ENCODE measurements around the gene FZD2. TPM values are rescaled to one million over a fixed set of nuclear protein-coding genes. Genes with fewer than 3 reads are reported as not detected.

FZD2 gene
- total and polyA plus RNA-seq, 9 donors, result 6.8 to 30.4 (median 25.4) TPM

- Histone ChIP-seq H3K36me3 (ENCODE audit: control insufficient read depth, insufficient read depth, low read length) (no peaks in the 10 kb centered on the region), H3K27me3 (ENCODE audit: control insufficient read depth, insufficient read depth, low read length) (peaks cover 5% of the 10 kb centered on the region), H3K9me3 (replicated peaks; ENCODE audit: control insufficient read depth, low read depth, low read length) (peaks cover 3% of the 10 kb centered on the region), H3K4me1 (ENCODE audit: control insufficient read depth, insufficient read depth, low read length) (peaks cover 29% of the 10 kb centered on the region), H3K27ac (ENCODE audit: low read length) (peak overlapping the region; percentile 25), H3K4me3 (ENCODE audit: low read length) (no peak overlapping the region)
- no CpG with 5 or more reads among the region's 4 CpGs for WGBS (ENCODE audit: insufficient coverage)
- no peak for DNase-seq
These were observed 10.3 kb upstream of the FZD2 start for GRCh38 chr17:44546671-44547606.

GRCh38 chr17:44547625-44548267 is 9.5 kb upstream of the FZD2 start:
- Histone ChIP-seq H3K9me3 (replicated peaks; ENCODE audit: control insufficient read depth, low read depth, low read length) (peaks cover 3% of the 10 kb centered on the region), H3K27ac (ENCODE audit: low read length) (peak overlapping the region; percentile 22), H3K36me3 (ENCODE audit: control insufficient read depth, insufficient read depth, low read length) (no peaks in the 10 kb centered on the region), H3K27me3 (ENCODE audit: control insufficient read depth, insufficient read depth, low read length) (peaks cover 5% of the 10 kb centered on the region), H3K4me3 (ENCODE audit: low read length) (no peak overlapping the region), H3K4me1 (ENCODE audit: control insufficient read depth, insufficient read depth, low read length) (peaks cover 25% of the 10 kb centered on the region)
- WGBS (ENCODE audit: insufficient coverage), result 42% methylated on average over 1 of the region's 4 CpGs
- peak; percentile 81 for DNase-seq

- Histone ChIP-seq H3K9me3 (replicated peaks; ENCODE audit: control insufficient read depth, low read depth, low read length) (peaks cover 3% of the 10 kb centered on the region), H3K4me3 (ENCODE audit: low read length) (no peak overlapping the region), H3K36me3 (ENCODE audit: control insufficient read depth, insufficient read depth, low read length) (no peaks in the 10 kb centered on the region), H3K27ac (ENCODE audit: low read length) (peak overlapping the region; percentile 16), H3K4me1 (ENCODE audit: control insufficient read depth, insufficient read depth, low read length) (peaks cover 16% of the 10 kb centered on the region), H3K27me3 (ENCODE audit: control insufficient read depth, insufficient read depth, low read length) (peaks cover 5% of the 10 kb centered on the region)
- 76% methylated on average over 3 of the region's 3 CpGs for WGBS (ENCODE audit: insufficient coverage)
- no peak for DNase-seq
These were observed 8.7 kb upstream of the FZD2 start for GRCh38 chr17:44548376-44549230.

GRCh38 chr17:44549686-44550085 is 7.6 kb upstream of the FZD2 start:
- H3K9me3 ChIP-seq (replicated peaks; ENCODE audit: control insufficient read depth, low read depth, low read length), result peaks cover 3% of the 10 kb centered on the region
- no peak overlapping the region for H3K4me3 ChIP-seq (ENCODE audit: low read length)
- no peak for DNase-seq
- no peaks in the 10 kb centered on the region for H3K36me3 ChIP-seq (ENCODE audit: control insufficient read depth, insufficient read depth, low read length)
- H3K27ac ChIP-seq (ENCODE audit: low read length), result no peak overlapping the region
- peaks cover 15% of the 10 kb centered on the region for H3K4me1 ChIP-seq (ENCODE audit: control insufficient read depth, insufficient read depth, low read length)
- WGBS (ENCODE audit: insufficient coverage), result 24% methylated on average over 3 of the region's 6 CpGs
- H3K27me3 ChIP-seq (ENCODE audit: control insufficient read depth, insufficient read depth, low read length), result peaks cover 5% of the 10 kb centered on the region

GRCh38 chr17:44552361-44552760 is 4.9 kb upstream of the FZD2 start:
- no peak for DNase-seq
- H3K36me3 ChIP-seq (ENCODE audit: control insufficient read depth, insufficient read depth, low read length), result no peaks in the 10 kb centered on the region
- WGBS (ENCODE audit: insufficient coverage), result 64% methylated on average over 9 of the region's 9 CpGs
- no peaks in the 10 kb centered on the region for H3K9me3 ChIP-seq (replicated peaks; ENCODE audit: control insufficient read depth, low read depth, low read length)
- peaks cover 5% of the 10 kb centered on the region for H3K27me3 ChIP-seq (ENCODE audit: control insufficient read depth, insufficient read depth, low read length)
- H3K4me1 ChIP-seq (ENCODE audit: control insufficient read depth, insufficient read depth, low read length), result peaks cover 18% of the 10 kb centered on the region
- no peak overlapping the region for H3K4me3 ChIP-seq (ENCODE audit: low read length)
- H3K27ac ChIP-seq (ENCODE audit: low read length), result no peak overlapping the region

GRCh38 chr17:44555099-44555498 is 2.2 kb upstream of the FZD2 start:
- peak; percentile 41 for DNase-seq
- Histone ChIP-seq H3K36me3 (ENCODE audit: control insufficient read depth, insufficient read depth, low read length) (no peaks in the 10 kb centered on the region), H3K4me3 (ENCODE audit: low read length) (no peak overlapping the region), H3K27ac (ENCODE audit: low read length) (peak overlapping the region; percentile 25), H3K27me3 (ENCODE audit: control insufficient read depth, insufficient read depth, low read length) (peaks cover 18% of the 10 kb centered on the region), H3K4me1 (ENCODE audit: control insufficient read depth, insufficient read depth, low read length) (peaks cover 23% of the 10 kb centered on the region), H3K9me3 (replicated peaks; ENCODE audit: control insufficient read depth, low read depth, low read length) (no peaks in the 10 kb centered on the region)
- WGBS (ENCODE audit: insufficient coverage), result no CpG with 5 or more reads among the region's 5 CpGs

GRCh38 chr17:44556166-44556831 is 985 bp upstream of the FZD2 start:
- Histone ChIP-seq H3K4me1 (ENCODE audit: control insufficient read depth, insufficient read depth, low read length) (peaks cover 26% of the 10 kb centered on the region), H3K4me3 (ENCODE audit: low read length) (peak overlapping the region; percentile 55), H3K27me3 (ENCODE audit: control insufficient read depth, insufficient read depth, low read length) (peaks cover 18% of the 10 kb centered on the region), H3K27ac (ENCODE audit: low read length) (peak overlapping the region; percentile 93), H3K36me3 (ENCODE audit: control insufficient read depth, insufficient read depth, low read length) (no peaks in the 10 kb centered on the region), H3K9me3 (replicated peaks; ENCODE audit: control insufficient read depth, low read depth, low read length) (no peaks in the 10 kb centered on the region)
- DNase-seq, result peak; percentile 88
- WGBS (ENCODE audit: insufficient coverage), result 0% methylated on average over 12 of the region's 28 CpGs

- peaks cover 18% of the 10 kb centered on the region for H3K27me3 ChIP-seq (ENCODE audit: control insufficient read depth, insufficient read depth, low read length)
These were observed 484 bp downstream of the FZD2 start for GRCh38 chr17:44557651-44558285.

GRCh38 chr17:44558334-44558709 is 1.0 kb downstream of the FZD2 start:
- Histone ChIP-seq H3K4me3 (ENCODE audit: low read length) (peak overlapping the region; percentile 55), H3K4me1 (ENCODE audit: control insufficient read depth, insufficient read depth, low read length) (peaks cover 26% of the 10 kb centered on the region), H3K27ac (ENCODE audit: low read length) (no peak overlapping the region), H3K36me3 (ENCODE audit: control insufficient read depth, insufficient read depth, low read length) (no peaks in the 10 kb centered on the region), H3K9me3 (replicated peaks; ENCODE audit: control insufficient read depth, low read depth, low read length) (no peaks in the 10 kb centered on the region), H3K27me3 (ENCODE audit: control insufficient read depth, insufficient read depth, low read length) (peaks cover 18% of the 10 kb centered on the region)
- DNase-seq, result no peak
- 9% methylated on average over 31 of the region's 31 CpGs for WGBS (ENCODE audit: insufficient coverage)

More at GRCh38 chr17:44557651-44558285, 484 bp downstream of the FZD2 start:
- H3K4me3 ChIP-seq (ENCODE audit: low read length), result peak overlapping the region; percentile 55
- H3K36me3 ChIP-seq (ENCODE audit: control insufficient read depth, insufficient read depth, low read length), result no peaks in the 10 kb centered on the region
- H3K9me3 ChIP-seq (replicated peaks; ENCODE audit: control insufficient read depth, low read depth, low read length), result no peaks in the 10 kb centered on the region
- no peak overlapping the region for H3K27ac ChIP-seq (ENCODE audit: low read length)
- DNase-seq, result peak; percentile 67
- WGBS (ENCODE audit: insufficient coverage), result under 1% methylated on average over 68 of the region's 69 CpGs
- H3K4me1 ChIP-seq (ENCODE audit: control insufficient read depth, insufficient read depth, low read length), result peaks cover 26% of the 10 kb centered on the region
